ENCODE results near the gene TLE4. TPM values are rescaled to one million over a fixed set of nuclear protein-coding genes. Genes with fewer than 3 reads are reported as not detected.

Gene TLE4
- total and polyA plus RNA-seq, 2 donors (not counting 1 experiment from before 2014, with no cell fraction given): 34.7 to 57.3 TPM

GRCh38 chr9:79687131-79687447 lies 115.3 kb downstream of the TLE4 start:
- ChIA-PET POLR2A (no interaction called here), CTCF (no interaction called here)
- DNase-seq: peak; percentile 18
- peaks cover 11 to 13% of the 10 kb centered on the region in 2 donors for H3K4me1 ChIP-seq (ENCODE audit: control insufficient read depth in 2 of 2, insufficient read depth in 2 of 2, low read length in 2 of 2)
- Mint-ChIP-seq H3K4me1 (peaks cover 38% of the 10 kb centered on the region), H3K4me3 (no peak overlapping the region), H3K9me3 (ENCODE audit: insufficient read depth) (no peaks in the 10 kb centered on the region), H3K27ac (no peak overlapping the region), H3K27me3 (no peaks in the 10 kb centered on the region)
- WGBS (ENCODE audit: insufficient coverage): 36% methylated on average over 4 of the region's 8 CpGs
- H3K4me2 ChIP-seq (replicated peaks; ENCODE audit: low read depth, low read length, poor library complexity, severe bottlenecking): no peak overlapping the region
- TF ChIP-seq EZH2 (IDR thresholded peaks at IDR 0.05; ENCODE audit: borderline replicate concordance, insufficient read depth, low read depth, low read length, poor library complexity, severe bottlenecking): no peak
- TF ChIP-seq, protein P1, sequence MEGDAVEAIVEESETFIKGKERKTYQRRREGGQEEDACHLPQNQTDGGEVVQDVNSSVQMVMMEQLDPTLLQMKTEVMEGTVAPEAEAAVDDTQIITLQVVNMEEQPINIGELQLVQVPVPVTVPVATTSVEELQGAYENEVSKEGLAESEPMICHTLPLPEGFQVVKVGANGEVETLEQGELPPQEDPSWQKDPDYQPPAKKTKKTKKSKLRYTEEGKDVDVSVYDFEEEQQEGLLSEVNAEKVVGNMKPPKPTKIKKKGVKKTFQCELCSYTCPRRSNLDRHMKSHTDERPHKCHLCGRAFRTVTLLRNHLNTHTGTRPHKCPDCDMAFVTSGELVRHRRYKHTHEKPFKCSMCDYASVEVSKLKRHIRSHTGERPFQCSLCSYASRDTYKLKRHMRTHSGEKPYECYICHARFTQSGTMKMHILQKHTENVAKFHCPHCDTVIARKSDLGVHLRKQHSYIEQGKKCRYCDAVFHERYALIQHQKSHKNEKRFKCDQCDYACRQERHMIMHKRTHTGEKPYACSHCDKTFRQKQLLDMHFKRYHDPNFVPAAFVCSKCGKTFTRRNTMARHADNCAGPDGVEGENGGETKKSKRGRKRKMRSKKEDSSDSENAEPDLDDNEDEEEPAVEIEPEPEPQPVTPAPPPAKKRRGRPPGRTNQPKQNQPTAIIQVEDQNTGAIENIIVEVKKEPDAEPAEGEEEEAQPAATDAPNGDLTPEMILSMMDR (IDR thresholded peaks at IDR 0.05): no peak
- H3K27ac ChIP-seq (ENCODE audit: low read length in 2 of 2): no peak overlapping the region
- H3K79me2 ChIP-seq (ENCODE audit: control insufficient read depth, insufficient read depth, low read length): peaks cover 14% of the 10 kb centered on the region
- no peak overlapping the region for H3K9ac ChIP-seq (ENCODE audit: low read length)
- H3K4me3 ChIP-seq (ENCODE audit: control extremely low read depth in 1 of 5, extremely low read depth in 1 of 5, insufficient read depth in 1 of 5, low read depth in 2 of 5, low read length in 4 of 5): no peak overlapping the region
- ATAC-seq (ENCODE audit: low read depth): peak; percentile 10
- H4K20me1 ChIP-seq (ENCODE audit: control insufficient read depth, insufficient read depth, low read length, poor library complexity, severe bottlenecking): peaks cover 29% of the 10 kb centered on the region
- no peaks in the 10 kb centered on the region for H3K27me3 ChIP-seq (replicated peaks in 1 of 4; ENCODE audit: control extremely low read depth in 1 of 4, control insufficient read depth in 3 of 4, insufficient read depth in 4 of 4, low read length in 3 of 4)
- no peaks in the 10 kb centered on the region for H3K9me3 ChIP-seq (ENCODE audit: control extremely low read depth in 1 of 3, control insufficient read depth in 2 of 3, insufficient read depth in 1 of 3, low read length in 2 of 3)
- intact Hi-C loops (cut with micrococcal nuclease): no loop called here
- H3K36me3 ChIP-seq (replicated peaks in 1 of 2; ENCODE audit: control extremely low read depth in 1 of 2, control insufficient read depth in 1 of 2, extremely low read depth in 1 of 2, insufficient read depth in 2 of 2, low read length in 1 of 2): peaks cover 0 to 5% of the 10 kb centered on the region in 2 experiments
- no peak overlapping the region for H2AFZ ChIP-seq (ENCODE audit: insufficient read depth, low read depth, low read length, poor library complexity, severe bottlenecking)

DNA sequence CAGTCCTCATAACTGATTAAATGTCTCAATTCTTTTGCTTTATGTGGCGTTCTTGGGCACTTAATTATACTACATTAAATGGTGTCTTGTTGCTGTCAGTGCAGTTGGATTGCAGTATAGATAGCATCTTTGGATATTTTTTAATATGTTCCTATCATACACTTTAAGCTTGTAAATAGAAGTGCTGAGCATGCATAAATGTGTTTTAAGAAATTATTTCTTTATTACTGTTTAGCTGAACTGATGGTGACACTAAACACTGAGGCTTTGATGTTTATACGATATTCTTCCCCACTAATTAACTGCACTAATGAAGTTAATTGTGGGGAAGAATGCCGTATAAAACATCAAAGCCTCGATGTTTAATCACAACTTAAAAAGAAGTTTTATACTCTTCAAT lies 116.6 kb downstream of the TLE4 start:
- Histone ChIP-seq H3K27ac (ENCODE audit: low read length in 2 of 2) (no peak overlapping the region), H3K9me3 (ENCODE audit: control extremely low read depth in 1 of 3, control insufficient read depth in 2 of 3, insufficient read depth in 1 of 3, low read length in 2 of 3) (no peaks in the 10 kb centered on the region), H3K79me2 (ENCODE audit: control insufficient read depth, insufficient read depth, low read length) (peaks cover 23% of the 10 kb centered on the region), H3K4me1 (ENCODE audit: control insufficient read depth in 2 of 2, insufficient read depth in 2 of 2, low read length in 2 of 2) (peaks cover 10 to 11% of the 10 kb centered on the region in 2 donors), H3K9ac (ENCODE audit: low read length) (no peak overlapping the region), H3K4me3 (ENCODE audit: control extremely low read depth in 1 of 5, extremely low read depth in 1 of 5, insufficient read depth in 1 of 5, low read depth in 2 of 5, low read length in 4 of 5) (no peak overlapping the region), H2AFZ (ENCODE audit: insufficient read depth, low read depth, low read length, poor library complexity, severe bottlenecking) (no peak overlapping the region), H3K27me3 (replicated peaks in 1 of 4; ENCODE audit: control extremely low read depth in 1 of 4, control insufficient read depth in 3 of 4, insufficient read depth in 4 of 4, low read length in 3 of 4) (no peaks in the 10 kb centered on the region), H3K4me2 (replicated peaks; ENCODE audit: low read depth, low read length, poor library complexity, severe bottlenecking) (no peak overlapping the region), H4K20me1 (ENCODE audit: control insufficient read depth, insufficient read depth, low read length, poor library complexity, severe bottlenecking) (peaks cover 16% of the 10 kb centered on the region), H3K36me3 (replicated peaks in 1 of 2; ENCODE audit: control extremely low read depth in 1 of 2, control insufficient read depth in 1 of 2, extremely low read depth in 1 of 2, insufficient read depth in 2 of 2, low read length in 1 of 2) (peaks cover 0 to 8% of the 10 kb centered on the region in 2 experiments)
- no CpG with 5 or more reads among the region's 4 CpGs for WGBS (ENCODE audit: insufficient coverage)
- no peak overlapping the region for H3K27ac Mint-ChIP-seq
- no peak for ATAC-seq (ENCODE audit: low read depth)
- intact Hi-C loops (cut with micrococcal nuclease): no loop called here
- ChIA-PET POLR2A (no interaction called here), CTCF (no interaction called here)
- no peaks in the 10 kb centered on the region for H3K27me3 Mint-ChIP-seq
- DNase-seq: no peak
- TF ChIP-seq, protein P1 (IDR thresholded peaks at IDR 0.05): no peak
- no peak for TF ChIP-seq EZH2 (IDR thresholded peaks at IDR 0.05; ENCODE audit: borderline replicate concordance, insufficient read depth, low read depth, low read length, poor library complexity, severe bottlenecking)
- H3K4me1 Mint-ChIP-seq: peaks cover 32% of the 10 kb centered on the region
- no peak overlapping the region for H3K4me3 Mint-ChIP-seq
- H3K9me3 Mint-ChIP-seq (ENCODE audit: insufficient read depth): no peaks in the 10 kb centered on the region

Measured in B cell (primary cell).